22Rv1 (cell line): ENCODE results near the gene MAPK6.

Experiments used
- H3K27ac ChIP-seq: fragments of 450-650 bp; 2 replicates; pipeline ENCODE4 v1.5.1; 2017
- CTCF ChIP-seq: fragments of 450-650 bp; IDR thresholded peaks from 2 replicates; pipeline ENCODE4 v1.5.1; 2017; ENCODE audit warnings: mild to moderate bottlenecking
- ZFX ChIP-seq: fragments of 450-650 bp; IDR thresholded peaks from 2 replicates; pipeline ENCODE4 v1.6.1; 2017; ENCODE audit warnings: antibody characterized with exemption, borderline replicate concordance

Gene MAPK6

GRCh38 chr15:52066842-52067544 lies 48.0 kb downstream of the MAPK6 start:
- no peak for TF ChIP-seq ZFX
- no peak for TF ChIP-seq CTCF
- H3K27ac ChIP-seq, result no peak overlapping the region

- no peak overlapping the region for H3K27ac ChIP-seq
- TF ChIP-seq CTCF, result no peak
- TF ChIP-seq ZFX, result no peak
These were observed 48.5 kb downstream of the MAPK6 start for GRCh38 chr15:52067545-52067926.

GRCh38 chr15:52068004-52068615 lies 49.1 kb downstream of the MAPK6 start:
- H3K27ac ChIP-seq, result 0 out of 2 replicates have a peak overlapping the region, but pooled peaks have one; percentile 0
- TF ChIP-seq CTCF (no peak), ZFX (no peak)

GRCh38 chr15:52069559-52069958 lies 50.5 kb downstream of the MAPK6 start:
- TF ChIP-seq CTCF, result no peak
- no peak for TF ChIP-seq ZFX
- no peak overlapping the region for H3K27ac ChIP-seq

- no peak for TF ChIP-seq ZFX
- no peak for TF ChIP-seq CTCF
- no peak overlapping the region for H3K27ac ChIP-seq
These were observed 52.6 kb downstream of the MAPK6 start for GRCh38 chr15:52071570-52071969.

GRCh38 chr15:52076889-52077781 lies 58.1 kb downstream of the MAPK6 start:
- TF ChIP-seq ZFX (no peak), CTCF (no peak)
- no peak overlapping the region for H3K27ac ChIP-seq
